Omental fat pad (tissue), 4 donors: Measurements from ENCODE around the gene GCAT. TPM values are rescaled to one million over a fixed set of nuclear protein-coding genes. Genes with fewer than 3 reads are reported as not detected.
A peak's percentile ranks its signal among the peaks of the same experiment; 100 is the strongest.

Source experiments
- ATAC-seq: fragments of 150-250 bp; one replicate; pipeline ENCODE4 v1.9.1; 2016; ENCODE audit warnings: mild to moderate bottlenecking, moderate library complexity; ENCODE audit not compliant: low FRiP score
- DNase-seq: peaks from one replicate; pipeline ENCODE4 v3.0.0-alpha.2; 2019; ENCODE audit warnings: low spot score
- total RNA-seq, 4 donors: library from RNA; depleted of rRNA; stranded (reverse); fragments of >200 nt; gene quantifications; one replicate each; pipeline ENCODE4 v1.1.0, GENCODE V29; 2016
- TF ChIP-seq, protein P1 (sequence below), 3 donors: fragments of 450-650 bp; IDR thresholded peaks; one replicate each; pipeline ENCODE4 v1.5.1; 2016 to 2017; ENCODE audit warnings: antibody characterized with exemption in 3 of 3, mild to moderate bottlenecking in 3 of 3, moderate library complexity in 2 of 3

Gene GCAT
- total RNA-seq, 4 donors from 2014 or later, result 6.5 to 12.0 (median 8.9) TPM

DNA sequence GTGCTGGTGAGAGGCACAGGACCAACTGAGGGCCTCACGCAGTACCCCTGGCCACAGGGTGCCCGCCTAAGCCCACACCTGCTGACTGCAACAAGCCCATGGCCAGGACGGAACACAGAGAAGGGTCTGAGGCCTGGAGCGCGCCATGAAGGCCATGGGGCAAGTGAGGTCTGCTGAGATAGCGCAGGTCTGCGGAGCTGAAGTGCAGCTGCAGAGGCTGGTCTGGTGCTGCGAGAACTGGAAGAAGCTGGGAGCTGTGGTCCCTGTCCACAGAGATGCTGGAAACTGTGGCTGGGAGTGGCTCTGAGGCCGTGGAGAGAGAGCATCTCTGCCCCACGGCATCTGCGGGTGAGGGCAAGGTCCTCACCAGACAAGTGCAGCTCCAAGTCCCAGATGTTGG, 23.7 kb downstream of the GCAT start:
- TF ChIP-seq, protein P1, sequence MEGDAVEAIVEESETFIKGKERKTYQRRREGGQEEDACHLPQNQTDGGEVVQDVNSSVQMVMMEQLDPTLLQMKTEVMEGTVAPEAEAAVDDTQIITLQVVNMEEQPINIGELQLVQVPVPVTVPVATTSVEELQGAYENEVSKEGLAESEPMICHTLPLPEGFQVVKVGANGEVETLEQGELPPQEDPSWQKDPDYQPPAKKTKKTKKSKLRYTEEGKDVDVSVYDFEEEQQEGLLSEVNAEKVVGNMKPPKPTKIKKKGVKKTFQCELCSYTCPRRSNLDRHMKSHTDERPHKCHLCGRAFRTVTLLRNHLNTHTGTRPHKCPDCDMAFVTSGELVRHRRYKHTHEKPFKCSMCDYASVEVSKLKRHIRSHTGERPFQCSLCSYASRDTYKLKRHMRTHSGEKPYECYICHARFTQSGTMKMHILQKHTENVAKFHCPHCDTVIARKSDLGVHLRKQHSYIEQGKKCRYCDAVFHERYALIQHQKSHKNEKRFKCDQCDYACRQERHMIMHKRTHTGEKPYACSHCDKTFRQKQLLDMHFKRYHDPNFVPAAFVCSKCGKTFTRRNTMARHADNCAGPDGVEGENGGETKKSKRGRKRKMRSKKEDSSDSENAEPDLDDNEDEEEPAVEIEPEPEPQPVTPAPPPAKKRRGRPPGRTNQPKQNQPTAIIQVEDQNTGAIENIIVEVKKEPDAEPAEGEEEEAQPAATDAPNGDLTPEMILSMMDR (IDR thresholded peaks at IDR 0.05), result no peak
- ATAC-seq (no peak), DNase-seq (no peak)

DNA sequence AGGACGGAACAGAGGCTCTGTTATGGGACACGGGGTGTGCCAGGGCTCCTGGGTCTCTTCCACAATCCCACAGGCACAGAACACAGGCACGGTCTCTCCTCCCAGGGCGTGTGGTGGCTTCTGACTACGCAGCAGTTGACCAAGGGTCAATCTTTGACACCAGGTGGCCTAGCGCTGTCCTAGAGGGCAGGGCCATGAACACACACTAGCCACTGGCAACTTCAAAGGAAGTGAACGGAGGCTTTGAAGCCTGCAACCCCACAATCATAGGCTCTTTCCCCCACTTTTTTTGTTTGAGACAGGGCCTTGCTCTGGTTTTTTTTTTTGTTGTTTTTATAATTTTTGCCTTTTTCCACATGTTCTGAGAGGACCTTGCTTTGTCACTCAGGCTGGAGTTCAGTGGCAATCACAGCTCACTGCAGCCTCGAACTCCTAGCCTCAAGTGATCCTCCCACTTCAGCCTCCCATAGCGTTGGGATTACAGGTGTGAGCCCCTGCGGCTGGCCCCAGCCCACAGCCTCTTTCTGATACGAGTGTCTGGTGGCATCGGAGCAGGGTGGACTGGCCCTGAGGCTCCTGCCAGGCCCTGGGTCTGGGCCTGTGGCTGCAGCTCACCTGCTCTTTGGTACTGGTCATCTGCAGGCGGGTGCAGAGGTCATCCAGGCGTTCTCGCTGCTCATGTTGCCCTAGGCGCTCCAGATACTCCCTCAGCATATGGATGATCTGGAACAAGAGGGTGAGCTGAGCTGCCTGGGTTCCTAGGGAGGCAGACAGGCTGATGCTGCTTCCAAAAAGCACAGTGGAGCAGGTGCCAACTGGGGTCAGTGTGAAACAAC, 24.5 kb downstream of the GCAT start:
- TF ChIP-seq, protein P1 (IDR thresholded peaks at IDR 0.05), result no peak
- ATAC-seq (no peak), DNase-seq (no peak)

DNA sequence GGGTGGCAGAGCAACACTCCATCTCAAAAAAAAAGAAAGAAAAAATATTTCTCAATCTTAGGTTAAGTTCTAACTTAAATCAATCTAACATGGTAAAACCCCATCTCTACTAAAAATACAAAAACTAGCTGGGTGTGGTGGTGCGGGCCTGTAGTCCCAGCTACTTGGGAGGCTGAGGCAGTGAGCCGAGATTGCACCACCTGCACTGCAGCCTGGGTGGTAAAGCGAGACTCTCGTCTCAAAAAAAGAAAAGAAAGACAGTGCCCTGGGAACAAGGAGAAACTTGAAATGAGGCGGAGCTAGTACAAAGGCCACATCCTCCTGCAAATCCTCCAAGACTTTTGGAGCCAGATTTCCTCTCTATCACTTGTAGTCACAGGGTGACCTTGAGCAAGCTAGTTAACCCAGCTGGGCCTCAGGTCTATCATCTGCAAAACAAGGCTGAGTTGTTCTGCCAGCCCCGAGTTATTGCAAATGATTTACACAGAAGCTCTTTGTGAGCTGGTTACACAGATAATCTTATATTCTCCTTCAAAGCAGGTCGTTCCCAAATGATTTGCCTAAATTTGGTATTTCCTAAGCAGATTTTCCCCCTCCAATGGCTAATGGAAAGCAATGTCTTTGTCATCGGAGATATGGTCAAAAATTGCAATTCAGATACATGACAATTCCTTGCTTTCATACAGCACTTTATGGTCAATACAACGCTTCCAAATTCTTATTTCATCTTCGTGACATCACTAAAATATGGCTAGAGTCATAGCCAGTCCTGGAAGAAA, 34.5 kb downstream of the GCAT start:
- no peak for ATAC-seq
- no peak for DNase-seq
- TF ChIP-seq, protein P1 (IDR thresholded peaks at IDR 0.05), result no peak

DNA sequence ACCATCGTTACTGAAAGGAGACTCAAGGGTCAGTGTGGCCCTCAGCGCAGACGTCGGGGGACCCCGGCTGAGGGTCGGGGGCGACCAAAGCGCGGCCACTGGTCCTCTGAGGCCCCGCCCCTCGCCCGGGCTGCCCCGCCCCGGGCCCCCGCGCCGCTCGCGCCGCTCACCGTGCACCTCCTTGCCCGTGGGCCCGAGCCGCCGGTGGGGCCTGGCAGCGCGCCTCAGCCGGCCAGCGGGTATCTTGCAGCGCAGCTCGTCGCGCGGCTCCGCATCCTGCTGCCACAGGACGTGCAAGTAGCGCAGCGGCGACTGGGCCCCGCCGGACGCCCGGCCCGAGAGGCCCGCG, 36.0 kb downstream of the GCAT start:
- ATAC-seq (peak; percentile 78), DNase-seq (no peak)
- TF ChIP-seq, protein P1 (IDR thresholded peaks at IDR 0.05), result no peak

DNA sequence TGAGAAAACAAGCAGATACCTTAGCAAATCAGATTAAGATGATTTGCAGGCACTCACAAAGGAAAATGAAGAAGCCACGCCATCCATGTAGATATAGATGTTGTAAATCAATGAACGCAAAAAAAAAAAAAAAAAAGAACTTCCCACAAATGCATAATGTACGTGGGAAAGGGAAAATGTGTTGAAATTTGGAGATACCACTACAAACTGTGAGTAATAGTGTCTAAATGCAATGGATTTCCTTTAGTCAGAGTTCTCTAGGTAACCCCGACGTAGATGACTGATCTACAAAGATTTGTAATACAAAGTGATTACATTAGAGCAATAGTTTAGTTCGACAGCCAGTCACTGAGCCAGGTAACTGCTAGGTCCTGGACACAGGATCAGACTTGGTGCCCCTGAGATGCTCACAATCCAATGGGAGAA, 37.2 kb downstream of the GCAT start:
- ATAC-seq (no peak), DNase-seq (no peak)
- TF ChIP-seq, protein P1 (IDR thresholded peaks at IDR 0.05), result no peak

DNA sequence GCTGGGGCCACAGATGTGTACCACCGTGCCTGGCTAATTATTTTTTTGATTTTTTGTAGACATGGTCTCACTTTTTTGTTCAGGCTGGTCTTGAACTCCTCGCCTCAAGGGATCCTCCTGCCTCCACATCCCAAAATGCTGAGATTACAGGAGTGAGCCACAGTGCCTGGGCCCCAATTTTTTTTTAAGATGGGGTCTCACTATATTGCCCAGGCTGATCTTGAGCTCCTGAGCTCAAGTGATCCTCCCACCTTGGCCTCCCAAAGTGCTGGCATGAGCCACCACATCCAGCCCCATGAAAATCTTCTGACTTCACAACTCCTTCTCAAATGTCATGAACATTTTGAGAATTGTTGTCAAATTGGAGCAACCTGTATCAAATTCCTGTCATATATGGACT, 38.7 kb downstream of the GCAT start:
- DNase-seq (no peak), ATAC-seq (no peak)
- TF ChIP-seq, protein P1 (IDR thresholded peaks at IDR 0.05), result no peak
